Effector CD4-positive, alpha-beta T cell (primary cell): ENCODE results near the gene UQCR10.
A peak's percentile ranks its signal among the peaks of the same experiment; 100 is the strongest.

ENCODE experiments used
- DNase-seq: peaks from one replicate; pipeline ENCODE4 v3.0.0-alpha.2; 2020

The UQCR10 gene

DNA sequence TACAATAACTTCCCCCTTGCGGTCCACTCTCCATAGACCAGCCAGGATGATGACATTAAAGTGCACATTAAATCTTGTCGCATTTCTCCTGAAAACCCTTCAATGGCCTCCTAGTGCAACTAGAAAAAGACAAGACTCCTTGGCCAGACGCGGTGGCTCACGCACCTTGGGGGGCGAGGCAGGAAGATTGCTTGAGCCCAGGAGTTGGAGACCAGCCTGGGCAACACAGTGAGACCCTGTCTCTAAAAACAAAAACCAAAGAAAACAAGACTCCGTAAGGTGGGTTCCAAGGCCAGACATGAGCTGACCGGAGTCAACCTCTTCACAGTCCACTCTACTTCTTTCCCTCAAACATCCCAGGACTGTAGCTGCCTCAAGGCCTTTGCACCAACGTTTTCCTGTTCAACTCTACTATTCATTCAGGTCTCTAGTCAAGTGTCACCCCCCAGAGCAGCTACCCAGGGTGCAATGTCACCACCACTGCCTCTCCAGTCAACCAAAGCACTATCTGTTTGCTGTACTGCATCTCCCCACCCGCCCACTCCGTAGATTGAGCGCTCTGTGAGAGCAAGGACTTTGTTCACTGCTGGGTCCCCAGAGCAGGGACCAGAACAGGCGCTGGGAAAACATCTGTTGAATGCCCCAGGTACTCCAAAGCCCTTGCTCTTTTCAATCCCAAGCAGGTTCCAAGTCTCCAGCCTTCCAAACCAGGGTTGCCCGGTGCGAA lies 1.1 kb upstream of the UQCR10 start:
- DNase-seq = peak; percentile 5

DNA sequence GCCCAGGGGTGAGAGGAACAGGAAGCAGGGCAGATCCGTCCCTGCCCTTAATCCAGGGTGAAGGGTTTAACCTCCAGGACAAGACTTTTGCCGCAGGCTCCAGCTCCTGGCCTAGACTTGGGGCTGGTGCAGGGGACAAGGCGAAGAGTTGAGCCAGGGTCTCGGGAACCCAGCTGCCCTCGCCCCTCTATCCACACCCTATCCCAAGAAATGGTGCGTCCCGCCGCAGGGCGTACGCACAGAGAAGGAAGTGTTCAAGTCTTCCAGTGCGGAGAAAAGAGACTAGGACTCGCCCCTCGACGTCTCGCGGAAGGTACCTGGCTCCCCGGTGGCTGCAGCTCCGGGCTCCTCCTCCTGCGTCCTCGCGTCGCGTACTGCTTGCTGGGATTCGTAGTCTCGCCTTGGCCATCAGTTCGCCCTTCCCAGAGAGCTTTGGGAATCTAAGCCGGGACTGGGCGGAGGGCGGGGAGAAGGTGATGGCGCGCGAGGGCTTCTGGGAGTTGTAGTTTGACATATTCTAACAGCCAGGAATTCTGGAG lies 468 bp upstream of the UQCR10 start, which contains the start of gene ZMAT5:
ZMAT5 (minus strand) TSS at position 376 of the 539 bp plus-strand sequence. CDS start 18,463 bp downstream, outside the sequence.
- peak; percentile 90 for DNase-seq

DNA sequence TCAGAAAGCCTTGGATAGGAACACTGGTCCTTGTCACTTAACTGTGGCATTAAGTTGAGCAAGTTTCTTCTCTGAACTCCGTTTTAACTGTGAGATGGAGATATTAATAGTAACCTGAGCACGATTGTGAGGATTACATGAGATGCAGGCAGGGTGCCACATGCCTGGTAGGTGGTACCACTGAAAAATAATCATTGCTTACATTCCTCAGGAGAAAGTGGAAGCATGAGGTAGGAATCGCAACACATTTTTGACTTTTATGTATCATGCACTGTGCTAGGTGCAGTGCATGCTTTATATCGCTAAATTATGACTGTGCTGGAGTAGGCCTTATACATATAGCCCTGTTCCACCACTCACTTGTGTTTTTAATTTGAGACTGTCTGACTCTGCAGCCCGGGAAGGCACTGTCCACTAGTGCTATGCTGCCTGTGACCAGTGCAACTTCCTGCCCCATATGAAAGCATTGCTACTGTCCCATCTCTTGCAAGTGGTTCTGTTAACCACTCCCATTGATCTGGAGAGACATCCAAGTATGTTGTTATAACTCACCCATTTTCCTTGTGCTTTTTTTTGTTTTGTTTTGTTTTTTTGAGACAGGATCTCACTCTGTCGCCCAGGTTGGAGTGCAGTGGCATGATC lies 1.0 kb downstream of the UQCR10 start:
- DNase-seq = no peak

DNA sequence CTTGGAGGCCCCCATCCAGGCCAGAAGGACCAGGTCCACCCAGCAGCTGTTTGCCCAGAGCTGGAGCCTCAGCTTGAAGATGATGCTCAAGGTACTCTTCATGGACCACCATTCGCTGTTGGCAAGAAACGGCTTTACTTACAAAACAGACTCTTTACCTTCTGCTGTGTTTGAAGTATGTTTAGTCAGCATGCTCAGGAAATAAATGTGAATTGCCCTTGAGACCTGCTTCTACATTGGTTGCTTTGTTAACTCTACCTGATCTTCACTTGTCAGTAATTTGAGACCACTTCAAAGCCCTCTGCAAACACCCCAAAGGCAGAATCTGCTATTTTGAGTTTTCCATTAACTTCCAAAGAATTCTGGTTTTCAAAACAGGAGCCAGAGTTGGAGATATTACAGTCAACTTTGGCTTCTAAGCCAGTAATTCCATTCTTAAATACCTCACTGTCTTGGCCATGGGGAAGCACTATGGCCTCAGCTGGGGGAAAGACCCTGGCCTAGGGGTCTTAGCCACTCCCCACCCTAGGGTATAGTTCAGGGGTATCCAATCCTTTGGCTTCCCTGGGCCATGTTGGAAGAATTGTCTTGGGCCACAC lies 2.7 kb downstream of the UQCR10 start:
- no peak for DNase-seq

DNA sequence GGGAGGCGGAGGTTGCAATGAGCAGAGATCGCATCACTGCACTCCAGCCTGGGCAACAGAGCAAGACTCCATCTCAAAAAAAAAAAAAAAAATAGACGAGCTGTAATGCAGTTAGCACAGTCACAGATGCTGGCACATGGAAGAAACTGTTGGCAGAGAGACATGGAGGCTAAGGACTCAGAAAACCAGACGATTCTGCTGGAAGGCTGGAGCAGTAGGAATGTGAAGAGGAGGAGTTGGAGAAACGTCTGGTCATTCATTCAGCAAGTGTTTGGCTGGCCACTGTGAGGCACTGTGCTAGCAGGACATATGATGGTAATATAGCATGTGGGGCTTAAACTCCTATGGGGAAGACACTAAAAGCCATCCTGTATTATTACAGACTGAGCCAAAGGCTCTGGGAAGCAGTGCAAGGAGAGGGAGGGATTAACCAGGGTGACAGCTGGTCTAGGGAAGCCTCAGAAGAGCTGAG lies 5.0 kb downstream of the UQCR10 start:
- no peak for DNase-seq

DNA sequence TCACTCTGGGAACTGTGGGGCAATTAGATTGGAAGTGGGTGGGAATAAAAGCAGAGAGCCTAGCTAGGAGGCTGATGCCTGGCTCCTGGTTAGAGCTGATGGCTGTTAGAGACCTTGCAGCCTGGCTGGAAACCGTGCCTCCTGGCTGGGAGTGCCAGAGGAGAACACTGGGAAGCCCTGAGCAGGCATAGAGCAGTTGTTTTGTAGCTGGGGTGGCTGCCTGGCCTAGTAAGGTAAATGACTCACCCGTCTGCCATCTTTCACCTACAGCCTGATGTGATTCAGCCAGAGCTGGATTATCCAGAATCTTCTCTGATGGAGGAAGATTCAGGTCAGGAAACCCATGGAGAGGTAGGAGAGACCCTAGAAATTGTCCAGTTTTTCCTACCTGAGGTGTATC lies 6.1 kb downstream of the UQCR10 start:
- no peak for DNase-seq

DNA sequence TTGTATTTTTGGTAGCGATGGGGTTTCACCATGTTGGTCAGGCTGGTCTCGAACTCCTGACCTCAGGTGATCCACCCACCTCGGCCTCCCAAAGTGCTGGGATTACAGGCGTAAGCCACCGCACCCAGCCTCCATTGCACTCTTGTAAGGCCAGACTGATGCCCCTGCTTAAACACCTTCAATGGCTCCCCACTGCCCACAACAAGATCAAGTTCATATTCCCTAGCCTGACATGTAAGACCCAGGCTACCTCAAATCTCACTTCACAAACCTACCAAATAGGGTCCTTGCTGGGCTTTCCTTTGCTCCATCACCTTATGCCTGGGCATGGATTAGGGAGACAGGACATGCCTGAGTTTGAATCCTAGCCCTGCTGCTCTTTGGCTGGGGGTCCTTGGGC lies 13.1 kb downstream of the UQCR10 start:
- DNase-seq = no peak

DNA sequence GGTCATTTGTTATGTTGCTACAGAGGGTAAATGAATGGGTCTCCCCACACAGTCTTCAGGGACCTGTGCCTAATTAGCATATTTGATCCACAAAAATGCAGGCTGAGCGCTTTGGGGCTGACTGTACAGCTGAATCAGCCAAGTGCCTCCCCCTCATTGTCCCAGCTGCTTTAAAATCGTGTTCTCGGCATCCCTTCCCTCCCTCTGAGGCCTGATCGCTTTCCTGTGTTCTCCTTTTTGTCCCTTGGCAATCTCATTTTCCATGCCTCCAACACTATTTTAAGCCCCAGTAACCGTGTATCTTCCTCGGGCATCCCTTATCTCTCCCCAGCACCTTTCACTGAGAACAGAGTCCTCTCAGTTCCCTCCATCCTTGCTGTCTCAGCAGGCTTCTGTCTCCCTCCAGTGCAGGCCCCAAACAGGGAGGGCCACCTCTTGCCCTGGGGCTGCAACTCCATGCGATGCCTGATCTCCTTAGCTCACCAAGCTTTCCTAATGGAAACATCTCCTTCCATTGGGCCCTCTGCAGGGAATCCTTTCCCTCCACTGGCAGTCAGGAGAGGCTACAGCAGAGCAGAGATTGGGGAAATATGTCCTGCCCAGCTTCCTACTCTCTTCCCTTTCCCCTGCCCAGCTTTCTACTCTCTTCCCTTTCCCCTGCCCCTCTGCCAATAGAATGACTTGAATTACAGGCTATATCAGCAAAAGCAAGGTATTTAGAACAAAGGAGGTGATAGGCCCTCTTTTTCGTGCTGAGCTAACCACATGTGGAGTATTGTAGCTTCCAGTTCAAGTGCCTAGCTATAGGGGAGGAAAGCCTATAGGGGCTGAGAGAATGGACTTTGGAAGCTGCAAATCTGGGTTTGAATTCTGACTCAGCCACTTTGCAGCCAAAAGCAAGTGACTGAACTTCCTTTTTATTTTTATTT lies 13.8 kb downstream of the UQCR10 start:
- DNase-seq = no peak

DNA sequence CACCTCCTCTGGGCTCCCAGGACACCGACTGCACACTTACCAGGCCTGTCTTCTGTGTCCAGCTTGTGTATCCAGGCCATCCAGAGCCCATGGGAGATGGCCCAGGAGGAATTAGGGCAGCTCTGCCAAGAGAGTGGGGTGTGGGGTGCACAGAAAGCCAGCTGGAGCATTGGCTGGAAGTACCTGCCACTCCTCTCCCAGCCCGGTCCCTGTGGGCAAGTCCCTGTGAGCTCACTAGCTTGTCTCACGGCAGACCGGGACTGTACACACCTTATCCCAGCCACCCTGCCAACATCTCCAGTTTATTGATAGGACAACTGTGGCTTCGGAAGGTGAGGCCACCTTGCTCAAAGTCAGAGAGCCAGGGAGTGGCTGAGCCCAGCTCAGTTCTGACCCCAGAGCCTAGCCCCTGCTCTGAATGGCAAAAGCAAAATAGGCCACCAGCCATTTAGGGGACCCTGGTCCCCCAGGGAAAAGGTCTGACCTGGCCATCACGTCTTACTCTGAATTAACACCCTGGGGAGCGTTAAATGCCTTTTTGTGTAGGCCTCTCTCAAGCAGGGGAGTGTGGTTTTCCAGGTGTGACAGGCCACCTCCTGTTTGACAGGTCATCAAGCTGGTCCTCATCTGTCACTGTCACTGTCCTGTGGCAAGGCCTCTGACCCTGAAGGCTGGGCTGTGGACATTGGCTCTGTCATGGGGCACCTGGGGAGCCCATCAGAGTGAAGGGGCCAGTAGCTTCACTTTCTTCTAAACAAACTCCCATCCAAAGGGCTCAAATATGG lies 15.1 kb downstream of the UQCR10 start:
- no peak for DNase-seq

DNA sequence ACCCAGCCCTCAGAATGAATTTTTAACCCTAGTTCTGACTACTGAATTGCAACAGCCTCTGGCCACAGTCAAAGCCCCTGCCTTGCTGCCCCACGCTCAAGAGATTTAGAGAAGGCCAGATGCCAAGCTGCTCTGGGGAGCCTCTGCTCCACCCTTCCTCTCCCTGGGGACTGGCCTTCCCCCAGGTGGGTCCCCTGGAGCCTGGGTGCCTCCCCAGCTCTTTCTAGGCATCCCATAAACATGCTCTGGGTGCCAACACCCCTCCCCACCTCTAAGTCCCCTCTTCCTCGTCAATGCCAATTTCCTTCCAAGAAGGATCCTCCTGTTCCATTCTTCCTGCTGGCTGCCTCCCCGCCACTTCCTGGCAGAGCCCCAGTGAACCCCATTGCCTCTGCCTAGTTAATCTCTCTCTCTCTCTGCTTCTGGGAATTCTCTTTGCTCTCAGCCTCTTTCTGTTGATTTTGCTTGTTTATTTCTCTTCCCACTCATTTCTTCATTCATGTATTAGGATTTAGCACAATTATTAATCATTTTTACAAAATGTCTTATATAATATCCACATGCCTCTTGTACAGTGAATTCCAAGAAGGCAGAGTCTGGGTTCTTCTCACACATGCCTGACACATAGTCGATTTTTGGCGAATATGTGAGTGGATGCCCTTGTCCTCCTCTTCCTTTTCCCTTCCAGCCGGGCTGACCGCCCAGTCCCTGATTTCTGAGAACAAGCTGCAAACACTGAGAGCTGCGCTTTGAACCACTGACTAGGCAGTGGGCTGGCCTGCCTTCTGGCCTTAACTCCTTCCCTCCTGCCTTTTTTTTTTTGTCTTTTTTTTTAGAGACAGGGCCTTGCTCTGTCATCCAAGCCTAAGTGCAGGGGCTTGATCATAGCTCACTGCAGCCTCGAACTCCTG lies 17.5 kb downstream of the UQCR10 start:
- DNase-seq = no peak

DNA sequence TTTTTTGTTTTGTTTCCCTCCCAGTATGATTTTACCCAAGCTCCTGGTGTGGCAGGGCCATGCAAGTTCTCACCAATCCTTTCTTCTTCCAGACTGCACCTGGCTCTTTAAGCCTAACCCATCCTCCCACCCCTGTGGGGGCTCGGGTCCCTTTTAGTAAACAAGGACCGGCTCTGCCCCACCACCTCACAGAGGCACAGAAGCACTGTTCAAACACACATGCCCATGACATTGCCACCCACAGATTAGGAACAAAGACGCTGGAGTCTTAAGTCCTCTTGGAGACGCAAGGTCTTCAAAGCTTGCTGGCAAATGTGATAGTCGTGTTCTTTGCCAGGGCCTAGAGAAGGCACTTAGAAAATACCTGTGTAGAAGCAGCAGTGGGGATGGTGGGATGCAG lies 18.9 kb downstream of the UQCR10 start:
- no peak for DNase-seq

DNA sequence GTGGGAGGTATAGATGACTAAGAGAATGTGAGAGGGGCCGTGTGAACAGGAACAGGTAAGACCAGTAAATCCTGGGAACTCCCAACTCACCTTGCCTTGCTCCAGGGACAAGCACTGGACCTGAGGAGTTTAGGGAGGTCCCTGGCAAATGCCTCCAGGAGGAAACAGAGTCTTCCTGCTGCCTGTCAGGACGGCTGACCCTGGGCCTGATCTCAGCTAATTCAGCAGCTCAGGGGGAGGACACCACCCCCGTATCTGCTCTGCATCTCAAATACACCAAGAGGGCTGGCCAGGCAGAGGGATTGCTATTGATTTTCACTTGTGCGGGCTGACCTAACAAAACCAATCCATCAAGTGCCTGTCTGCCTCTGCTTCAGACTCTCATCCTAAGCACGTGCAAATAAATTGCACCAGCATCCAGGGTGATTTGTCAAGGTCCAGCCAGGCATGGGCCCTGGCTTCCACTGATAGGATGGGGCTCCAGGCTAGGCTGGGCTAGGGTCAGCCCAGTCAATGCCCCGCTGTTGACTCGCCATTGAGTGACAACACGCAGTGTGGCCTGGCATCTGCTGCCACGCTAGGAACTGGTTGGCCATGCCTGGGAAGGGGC lies 20.3 kb downstream of the UQCR10 start:
- no peak for DNase-seq

DNA sequence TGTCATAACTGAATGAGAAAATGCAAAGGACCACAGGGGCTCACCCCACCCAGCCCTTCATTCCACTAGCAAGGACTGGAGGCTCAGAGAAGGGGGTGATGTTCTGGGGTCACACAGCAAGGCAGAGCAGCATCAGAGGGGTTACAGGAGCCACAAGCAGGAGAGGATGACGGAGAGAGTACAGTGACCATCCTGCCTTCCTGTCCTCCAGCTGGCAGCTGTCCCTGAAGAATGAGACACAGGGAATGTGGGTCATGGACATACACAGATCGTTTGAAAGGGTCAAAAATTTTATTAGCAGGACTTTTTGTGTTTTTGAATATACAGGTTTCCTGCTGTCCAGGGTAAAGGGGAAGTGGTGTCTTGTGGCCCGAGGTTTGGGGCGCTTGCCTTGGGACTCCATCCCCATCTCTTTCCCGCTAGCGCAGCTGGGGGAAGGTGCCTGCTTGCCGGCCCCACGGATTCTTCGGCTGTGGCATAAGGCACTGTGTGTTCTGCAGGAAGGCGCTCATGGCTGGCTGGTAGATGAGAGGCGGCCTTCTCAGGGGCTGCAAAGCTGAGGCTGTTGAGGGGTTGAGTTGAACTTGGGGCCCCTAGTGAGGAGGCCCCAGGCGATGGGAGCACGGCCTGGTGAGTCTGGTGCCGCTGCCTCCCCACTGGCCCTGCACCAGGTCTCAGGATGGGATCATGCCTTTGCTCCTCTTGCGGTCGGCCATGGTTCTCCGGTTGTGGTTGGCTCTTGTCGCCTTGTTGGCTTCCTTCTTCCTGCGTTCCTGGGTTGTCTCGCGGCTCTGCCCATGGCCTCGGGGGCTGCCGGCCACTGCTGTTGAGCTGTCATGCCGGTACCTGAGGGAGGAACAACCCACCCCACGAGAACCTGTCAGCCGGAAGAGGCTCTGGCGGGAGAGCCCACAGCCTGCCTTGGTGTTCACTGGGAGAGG lies 21.4 kb downstream of the UQCR10 start:
- no peak for DNase-seq

DNA sequence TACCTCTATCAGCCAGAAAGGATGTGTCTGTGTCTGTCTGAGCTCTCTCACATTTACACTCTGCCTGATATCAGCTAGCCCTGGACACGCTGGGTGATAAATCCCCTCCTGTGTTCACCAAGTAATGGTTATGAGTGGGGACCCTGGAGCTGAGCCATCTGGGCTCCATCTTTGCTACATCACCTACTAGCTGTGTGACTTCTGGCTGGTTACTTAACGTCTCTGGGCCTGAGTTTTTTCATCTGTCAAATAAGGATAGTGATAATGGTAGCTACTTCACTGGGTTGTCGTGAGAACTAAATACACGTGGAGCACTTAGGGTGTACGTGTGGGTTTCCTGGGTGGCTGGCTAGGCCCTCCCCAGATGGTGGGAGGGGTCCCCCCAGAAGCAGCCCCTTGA lies 22.9 kb downstream of the UQCR10 start:
- DNase-seq = no peak

DNA sequence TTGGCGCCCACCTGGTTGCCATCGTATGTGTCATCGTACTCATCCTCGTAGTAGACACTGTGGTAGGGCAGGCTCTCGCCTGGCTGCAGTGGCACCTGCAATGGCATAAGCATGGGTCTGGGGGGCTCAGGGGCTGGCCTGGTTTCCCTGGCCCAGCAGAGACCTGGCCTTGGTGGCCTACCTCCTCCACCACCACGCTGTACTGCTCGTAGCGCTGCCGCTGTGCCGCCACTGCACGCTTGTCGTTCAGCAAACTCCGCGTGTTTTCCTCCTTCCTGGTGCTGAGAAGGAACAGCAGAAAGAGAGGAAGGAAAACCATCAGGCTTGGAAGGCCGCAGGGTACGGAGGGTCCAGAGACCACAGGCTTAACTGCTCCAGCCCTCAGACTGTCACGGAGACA lies 26.2 kb downstream of the UQCR10 start:
- DNase-seq = no peak

DNA sequence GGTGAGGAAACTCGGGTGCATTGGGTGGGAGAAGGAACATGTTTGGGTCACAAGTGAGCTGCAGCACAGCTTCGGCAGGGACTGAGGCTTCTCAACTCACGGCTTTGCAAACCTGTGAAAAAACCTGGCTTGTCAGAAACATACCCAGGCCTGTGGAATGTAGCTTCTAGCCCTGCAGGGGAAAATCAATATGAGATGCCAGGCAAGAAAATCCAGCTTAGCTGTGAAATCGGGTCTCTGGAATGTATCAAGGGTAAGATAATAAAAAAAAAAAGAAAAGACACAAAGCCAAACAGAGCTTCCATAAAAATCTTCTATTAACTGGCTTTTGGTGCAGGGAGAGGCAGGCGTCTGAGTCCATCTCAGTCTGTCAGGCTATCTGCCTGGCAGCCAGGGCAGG lies 28.5 kb downstream of the UQCR10 start:
- DNase-seq = no peak

DNA sequence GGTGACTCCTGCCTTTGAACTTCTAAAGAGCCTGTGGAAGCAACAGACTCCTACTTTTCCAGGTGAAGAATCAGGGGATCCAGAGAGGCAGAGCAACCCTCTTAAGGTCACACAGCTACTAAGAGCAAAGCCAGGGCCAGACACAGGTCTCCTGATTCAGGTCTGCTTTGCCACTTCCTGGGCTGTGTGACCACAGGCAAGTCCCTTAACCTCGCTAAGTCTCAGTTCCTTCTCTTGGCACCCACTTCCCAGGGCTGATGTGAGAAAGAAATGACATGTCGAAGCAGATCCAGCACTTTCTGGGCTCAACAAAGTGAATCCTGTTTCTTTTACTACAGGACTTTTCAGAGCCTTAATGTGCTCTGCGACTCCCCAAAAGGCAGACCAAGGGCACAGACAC lies 30.2 kb downstream of the UQCR10 start:
- no peak for DNase-seq

DNA sequence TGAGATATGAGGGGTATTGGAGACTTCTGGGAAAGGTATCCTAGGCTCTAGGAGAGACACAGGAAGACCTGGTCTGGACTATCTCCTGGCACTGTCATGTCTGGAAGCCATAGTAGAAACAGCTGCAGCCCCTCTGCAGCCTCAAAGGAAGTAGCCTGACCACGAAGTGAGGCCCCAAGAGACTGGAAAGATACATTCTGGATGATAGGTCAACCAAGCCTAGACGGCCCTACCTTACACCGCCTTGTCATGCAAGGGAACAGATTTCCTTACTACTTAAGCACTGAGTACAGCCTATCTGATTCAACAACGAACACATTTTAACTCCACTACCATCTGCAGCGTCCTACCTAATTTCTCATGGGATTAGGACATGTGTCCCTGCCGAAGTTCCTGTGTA lies 31.1 kb downstream of the UQCR10 start:
- no peak for DNase-seq

DNA sequence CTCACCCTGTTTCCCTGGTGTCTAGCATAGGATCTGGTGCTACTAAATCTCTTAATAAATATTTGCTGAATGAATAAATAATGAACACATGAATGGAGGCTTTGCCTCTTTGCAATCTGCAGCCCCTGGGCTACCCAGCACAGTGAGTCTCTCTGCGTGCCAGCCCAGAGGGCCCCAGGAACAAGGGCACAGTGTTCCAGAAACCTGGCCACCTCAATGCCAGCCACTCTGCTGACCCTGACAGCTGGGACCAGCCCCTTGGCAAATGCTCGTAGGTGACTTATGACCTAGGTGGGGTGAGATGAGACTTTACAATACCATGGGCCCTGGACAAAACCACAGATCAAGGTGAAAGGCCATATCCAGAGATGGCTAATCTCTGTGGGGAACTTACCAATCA lies 31.6 kb downstream of the UQCR10 start:
- DNase-seq = no peak
